ENCODE measurements around the gene ALDH1B1.

The ALDH1B1 gene

DNA sequence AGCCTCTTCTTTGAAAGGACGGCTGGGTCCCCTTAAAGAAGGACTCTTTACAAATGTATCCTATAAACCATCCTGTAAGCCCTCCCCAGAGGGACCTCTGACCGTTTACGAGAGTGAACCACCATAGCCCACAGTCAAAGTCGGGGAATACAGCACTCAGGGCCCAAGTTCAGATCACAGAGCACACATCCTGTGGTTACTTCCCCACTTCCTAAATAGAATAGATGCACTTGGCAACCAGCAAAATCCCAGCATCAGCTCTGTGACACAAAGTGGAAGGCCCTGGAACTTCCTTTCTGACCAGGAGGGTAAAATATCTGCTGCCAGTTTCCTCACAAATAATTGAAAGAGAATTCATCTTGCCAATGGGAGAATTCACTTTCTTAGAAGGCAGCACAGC lies 38.6 kb downstream of the ALDH1B1 start:
- Histone ChIP-seq H3K4me1 (ENCODE audit: control insufficient read depth, insufficient read depth, low read length) (no peaks in the 10 kb centered on the region), H3K27me3 (ENCODE audit: control insufficient read depth in 1 of 2, insufficient read depth in 2 of 2, low read length in 2 of 2) (peaks cover 0 to 2% of the 10 kb centered on the region in 2 donors), H3K4me3 (ENCODE audit: low read length in 2 of 2) (no peak overlapping the region), H3K36me3 (ENCODE audit: control insufficient read depth in 2 of 2, insufficient read depth in 2 of 2, low read length in 2 of 2) (no peaks in the 10 kb centered on the region), H3K9me3 (ENCODE audit: control insufficient read depth in 2 of 2, low read length in 2 of 2) (no peaks in the 10 kb centered on the region), H3K27ac (ENCODE audit: low read length) (no peak overlapping the region), H3K9ac (ENCODE audit: low read length in 2 of 2) (no peak overlapping the region)

DNA sequence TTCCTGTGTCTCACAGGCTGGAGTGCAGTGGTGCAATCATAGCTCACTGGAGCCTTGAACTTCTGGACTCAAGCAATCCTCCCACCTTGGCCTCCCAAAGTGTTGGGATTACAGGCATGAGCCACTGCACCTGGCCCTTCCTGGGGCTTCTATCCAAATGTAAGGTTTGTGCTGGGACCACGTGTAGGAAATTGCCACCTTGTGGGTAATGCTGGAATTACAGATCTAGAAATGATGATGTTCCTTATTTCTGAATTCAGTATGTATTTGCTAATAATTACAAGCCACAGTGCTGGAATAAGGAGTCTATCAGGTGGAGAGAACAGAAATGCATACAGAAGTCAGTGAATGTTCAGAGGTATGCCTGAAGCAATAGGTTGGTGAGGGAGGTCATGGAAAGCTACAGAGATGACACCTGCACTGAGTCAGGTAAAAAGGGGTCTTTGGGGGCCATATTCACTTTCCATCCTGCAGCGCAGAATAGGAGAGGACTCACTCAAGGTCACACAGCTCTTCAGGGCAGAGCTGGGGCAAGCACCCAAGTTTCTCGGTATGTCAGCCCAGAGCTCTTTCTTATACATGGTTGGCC lies 40.5 kb downstream of the ALDH1B1 start:
- Histone ChIP-seq H3K4me3 (ENCODE audit: low read length in 2 of 2) (no peak overlapping the region), H3K36me3 (ENCODE audit: control insufficient read depth in 2 of 2, insufficient read depth in 2 of 2, low read length in 2 of 2) (no peaks in the 10 kb centered on the region), H3K27ac (ENCODE audit: low read length) (no peak overlapping the region), H3K9ac (ENCODE audit: low read length in 2 of 2) (no peak overlapping the region), H3K9me3 (ENCODE audit: control insufficient read depth in 2 of 2, low read length in 2 of 2) (no peaks in the 10 kb centered on the region), H3K27me3 (ENCODE audit: control insufficient read depth in 1 of 2, insufficient read depth in 2 of 2, low read length in 2 of 2) (peaks cover 0 to 2% of the 10 kb centered on the region in 2 donors), H3K4me1 (ENCODE audit: control insufficient read depth, insufficient read depth, low read length) (no peaks in the 10 kb centered on the region)

DNA sequence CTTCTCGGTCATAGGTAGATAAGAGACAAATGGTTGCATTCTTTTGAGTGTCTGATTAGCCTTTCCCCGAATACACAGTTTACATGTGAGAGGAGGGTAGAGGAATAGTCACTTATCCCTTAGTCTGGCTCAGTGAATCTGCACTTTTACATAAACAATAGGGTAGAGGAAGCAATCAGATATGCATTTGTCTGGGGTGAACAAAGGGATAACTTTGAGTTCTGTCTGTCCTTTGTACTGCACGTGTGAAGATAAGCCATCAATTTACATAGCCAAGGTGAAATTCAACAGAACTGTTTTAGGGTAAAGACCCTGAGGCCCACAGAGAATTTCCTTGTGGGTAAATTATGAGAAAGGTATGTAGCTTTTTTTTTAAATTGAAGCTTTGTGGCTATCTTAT lies 41.9 kb downstream of the ALDH1B1 start:
- Histone ChIP-seq H3K4me1 (ENCODE audit: control insufficient read depth, insufficient read depth, low read length) (no peaks in the 10 kb centered on the region), H3K36me3 (ENCODE audit: control insufficient read depth in 2 of 2, insufficient read depth in 2 of 2, low read length in 2 of 2) (no peaks in the 10 kb centered on the region), H3K4me3 (ENCODE audit: low read length in 2 of 2) (no peak overlapping the region), H3K9me3 (ENCODE audit: control insufficient read depth in 2 of 2, low read length in 2 of 2) (no peaks in the 10 kb centered on the region), H3K27me3 (ENCODE audit: control insufficient read depth in 1 of 2, insufficient read depth in 2 of 2, low read length in 2 of 2) (peaks cover 1% of the 10 kb centered on the region in 2 donors), H3K9ac (ENCODE audit: low read length in 2 of 2) (no peak overlapping the region), H3K27ac (ENCODE audit: low read length) (no peak overlapping the region)

DNA sequence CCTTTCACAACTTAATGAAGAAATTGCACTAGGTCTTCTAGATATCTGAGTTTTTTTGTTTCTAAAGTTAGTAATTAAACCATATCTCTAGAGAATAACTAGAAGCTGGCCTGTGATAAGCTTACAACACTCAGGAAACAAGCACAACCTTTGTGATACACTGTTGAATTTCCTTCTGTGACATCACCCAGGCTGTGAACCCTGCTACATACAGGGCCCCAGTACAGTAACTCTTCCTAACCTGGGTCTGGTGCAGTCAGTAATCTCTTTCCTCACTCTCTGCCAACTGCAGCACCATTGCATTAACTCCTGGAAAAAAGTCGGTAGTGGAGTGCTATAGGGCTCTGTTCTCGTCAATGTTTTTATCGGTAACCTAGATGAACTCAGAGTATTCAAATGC lies 42.4 kb downstream of the ALDH1B1 start:
- H3K9me3 ChIP-seq (ENCODE audit: control insufficient read depth in 2 of 2, low read length in 2 of 2), result no peaks in the 10 kb centered on the region
- no peaks in the 10 kb centered on the region for H3K36me3 ChIP-seq (ENCODE audit: control insufficient read depth in 2 of 2, insufficient read depth in 2 of 2, low read length in 2 of 2)
- H3K27ac ChIP-seq (ENCODE audit: low read length), result no peak overlapping the region

DNA sequence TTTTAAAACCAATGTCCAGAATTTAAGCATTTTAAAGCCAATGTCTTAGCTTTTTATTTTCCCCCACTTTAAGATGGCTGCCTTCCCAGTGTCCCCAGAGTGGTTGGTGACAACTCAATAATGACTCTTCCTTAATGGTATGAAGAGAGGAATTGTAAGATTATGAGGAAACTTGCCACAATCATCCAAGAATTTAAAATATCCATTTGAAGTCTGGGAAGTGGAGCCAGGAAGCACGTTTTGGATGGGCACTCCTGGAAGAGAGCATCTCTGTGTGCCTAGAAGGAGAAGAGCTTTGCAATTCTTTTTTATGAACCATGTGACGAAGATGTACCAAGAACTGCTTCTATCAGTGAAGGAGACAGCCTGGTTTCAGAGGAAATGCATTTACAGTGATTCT lies 43.0 kb downstream of the ALDH1B1 start:
- no peak overlapping the region for H3K27ac ChIP-seq (ENCODE audit: low read length)
- no peaks in the 10 kb centered on the region for H3K4me1 ChIP-seq (ENCODE audit: control insufficient read depth, insufficient read depth, low read length)
- no peaks in the 10 kb centered on the region for H3K9me3 ChIP-seq (ENCODE audit: control insufficient read depth in 2 of 2, low read length in 2 of 2)
- no peaks in the 10 kb centered on the region for H3K36me3 ChIP-seq (ENCODE audit: control insufficient read depth in 2 of 2, insufficient read depth in 2 of 2, low read length in 2 of 2)
- no peak overlapping the region for H3K9ac ChIP-seq (ENCODE audit: low read length in 2 of 2)
- H3K27me3 ChIP-seq (ENCODE audit: control insufficient read depth in 1 of 2, insufficient read depth in 2 of 2, low read length in 2 of 2), result peaks cover 0 to 4% of the 10 kb centered on the region in 2 donors
- H3K4me3 ChIP-seq (ENCODE audit: low read length in 2 of 2), result no peak overlapping the region

More for the DNA sequence above, 42.4 kb downstream of the ALDH1B1 start:
- Histone ChIP-seq H3K4me3 (ENCODE audit: low read length in 2 of 2) (no peak overlapping the region), H3K4me1 (ENCODE audit: control insufficient read depth, insufficient read depth, low read length) (no peaks in the 10 kb centered on the region), H3K9ac (ENCODE audit: low read length in 2 of 2) (no peak overlapping the region), H3K27me3 (ENCODE audit: control insufficient read depth in 1 of 2, insufficient read depth in 2 of 2, low read length in 2 of 2) (peaks cover 0 to 4% of the 10 kb centered on the region in 2 donors)

DNA sequence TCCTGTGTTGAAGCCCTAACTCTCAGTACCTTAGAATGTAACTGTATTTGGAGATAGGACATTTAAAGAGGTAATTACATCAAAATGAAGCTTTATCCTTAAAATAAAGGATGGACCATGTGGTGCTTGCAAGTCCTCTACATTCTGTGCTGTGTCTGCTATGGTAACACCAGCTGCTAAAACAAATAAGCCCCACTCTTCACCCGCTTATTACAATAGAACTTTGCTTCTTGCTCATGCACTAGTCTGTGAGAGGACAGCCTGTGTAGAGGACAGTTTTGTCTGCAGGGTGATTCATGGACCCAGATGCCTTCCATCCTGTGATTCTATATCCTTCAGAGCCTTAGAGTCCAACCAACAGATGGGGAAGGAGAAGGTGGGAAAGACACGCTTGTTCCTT lies 44.2 kb downstream of the ALDH1B1 start:
- Histone ChIP-seq H3K4me3 (ENCODE audit: low read length in 2 of 2) (no peak overlapping the region), H3K9ac (ENCODE audit: low read length in 2 of 2) (no peak overlapping the region), H3K27me3 (ENCODE audit: control insufficient read depth in 1 of 2, insufficient read depth in 2 of 2, low read length in 2 of 2) (peaks cover 3 to 4% of the 10 kb centered on the region in 2 donors), H3K36me3 (ENCODE audit: control insufficient read depth in 2 of 2, insufficient read depth in 2 of 2, low read length in 2 of 2) (no peaks in the 10 kb centered on the region), H3K27ac (ENCODE audit: low read length) (no peak overlapping the region), H3K4me1 (ENCODE audit: control insufficient read depth, insufficient read depth, low read length) (no peaks in the 10 kb centered on the region), H3K9me3 (ENCODE audit: control insufficient read depth in 2 of 2, low read length in 2 of 2) (no peaks in the 10 kb centered on the region)

DNA sequence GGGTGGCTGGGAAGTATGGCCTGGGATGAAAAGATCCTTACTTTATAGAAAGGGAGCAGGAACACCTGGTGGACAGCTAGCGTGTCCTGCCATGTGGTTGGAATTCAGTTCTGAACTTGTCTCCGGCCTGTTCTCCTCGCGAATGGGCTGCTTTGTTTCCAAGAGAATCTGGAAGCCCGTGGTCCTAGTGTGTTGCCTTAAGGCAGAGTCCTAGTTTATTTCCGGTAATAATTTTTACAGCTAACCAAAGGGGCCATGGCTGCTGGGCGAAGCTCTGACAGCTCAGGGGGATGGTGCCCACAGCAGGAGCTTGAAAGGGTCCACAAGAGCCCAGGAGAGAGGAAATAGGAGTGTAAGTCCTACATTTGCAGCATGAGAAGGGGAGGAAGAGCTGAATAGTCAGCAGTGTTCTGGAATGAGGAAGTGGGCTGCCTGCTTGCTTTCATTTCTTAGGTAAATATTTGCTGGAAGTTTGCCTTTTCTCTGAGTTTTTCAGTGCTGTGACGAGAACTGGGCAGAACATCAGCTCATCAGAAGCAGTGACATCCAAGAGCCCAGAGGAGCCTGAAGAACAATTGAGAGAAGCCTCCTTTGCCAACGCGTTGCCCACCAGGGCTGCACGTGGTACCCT lies 44.8 kb downstream of the ALDH1B1 start:
- Histone ChIP-seq H3K4me1 (ENCODE audit: control insufficient read depth, insufficient read depth, low read length) (no peaks in the 10 kb centered on the region), H3K27me3 (ENCODE audit: control insufficient read depth in 1 of 2, insufficient read depth in 2 of 2, low read length in 2 of 2) (peaks cover 3 to 4% of the 10 kb centered on the region in 2 donors), H3K27ac (ENCODE audit: low read length) (no peak overlapping the region), H3K4me3 (ENCODE audit: low read length in 2 of 2) (no peak overlapping the region), H3K9ac (ENCODE audit: low read length in 2 of 2) (no peak overlapping the region), H3K9me3 (ENCODE audit: control insufficient read depth in 2 of 2, low read length in 2 of 2) (no peaks in the 10 kb centered on the region), H3K36me3 (ENCODE audit: control insufficient read depth in 2 of 2, insufficient read depth in 2 of 2, low read length in 2 of 2) (no peaks in the 10 kb centered on the region)

DNA sequence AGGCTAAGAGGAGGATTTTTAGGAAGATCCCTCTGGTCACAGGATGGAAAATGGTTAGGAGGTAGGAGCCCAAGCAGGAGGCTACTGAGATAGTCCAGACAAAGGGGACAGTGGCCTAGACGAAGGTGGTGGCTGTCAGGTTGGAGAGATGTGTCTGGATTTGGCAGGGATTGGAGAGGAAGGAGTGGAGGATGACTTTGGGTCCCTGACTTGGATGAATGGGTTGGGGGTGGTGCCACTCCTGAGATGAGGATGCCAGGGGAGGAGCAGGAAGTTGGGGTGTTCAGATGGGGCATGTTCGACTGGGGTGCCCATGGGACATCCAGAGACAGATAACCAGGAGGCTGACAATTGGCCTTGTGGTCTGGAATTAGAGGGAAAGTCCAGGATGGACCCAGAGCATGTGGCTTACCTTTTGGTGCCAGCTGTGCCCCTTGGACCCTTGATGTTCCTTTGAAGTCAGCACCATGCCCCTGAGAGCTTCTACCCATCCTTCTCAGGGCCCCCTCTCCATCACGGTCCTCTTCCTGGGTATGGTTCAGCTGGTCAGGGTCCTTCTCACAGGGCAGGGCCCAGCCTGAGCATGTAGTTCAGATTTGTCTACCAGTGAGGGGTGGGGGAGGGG lies 46.9 kb downstream of the ALDH1B1 start:
- Histone ChIP-seq H3K36me3 (ENCODE audit: control insufficient read depth in 2 of 2, insufficient read depth in 2 of 2, low read length in 2 of 2) (no peaks in the 10 kb centered on the region), H3K27me3 (ENCODE audit: control insufficient read depth in 1 of 2, insufficient read depth in 2 of 2, low read length in 2 of 2) (peaks cover 4 to 6% of the 10 kb centered on the region in 2 donors), H3K9ac (ENCODE audit: low read length in 2 of 2) (no peak overlapping the region), H3K4me1 (ENCODE audit: control insufficient read depth, insufficient read depth, low read length) (no peaks in the 10 kb centered on the region), H3K4me3 (ENCODE audit: low read length in 2 of 2) (no peak overlapping the region), H3K27ac (ENCODE audit: low read length) (no peak overlapping the region), H3K9me3 (ENCODE audit: control insufficient read depth in 2 of 2, low read length in 2 of 2) (no peaks in the 10 kb centered on the region)

DNA sequence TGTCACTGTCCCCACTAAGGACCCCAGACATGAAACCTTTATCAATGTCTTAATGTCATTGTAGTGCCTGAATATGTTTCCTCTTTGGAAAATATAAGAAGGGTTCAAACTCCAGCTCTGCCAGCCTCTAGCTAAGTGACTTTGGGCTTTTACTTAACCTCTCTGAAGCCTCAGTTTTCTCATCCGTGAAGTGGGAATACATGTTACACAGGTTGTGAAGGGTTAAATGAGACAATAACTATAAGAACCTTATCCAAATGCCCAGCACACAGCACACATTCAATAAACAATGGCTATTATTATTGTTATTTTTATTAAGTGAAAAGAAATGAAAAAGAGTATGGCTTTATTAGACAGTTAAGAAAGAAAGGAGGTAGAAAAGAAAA lies 47.4 kb downstream of the ALDH1B1 start:
- no peak overlapping the region for H3K9ac ChIP-seq (ENCODE audit: low read length in 2 of 2)
- no peak overlapping the region for H3K4me3 ChIP-seq (ENCODE audit: low read length in 2 of 2)
- no peak overlapping the region for H3K27ac ChIP-seq (ENCODE audit: low read length)
- no peaks in the 10 kb centered on the region for H3K4me1 ChIP-seq (ENCODE audit: control insufficient read depth, insufficient read depth, low read length)
- no peaks in the 10 kb centered on the region for H3K9me3 ChIP-seq (ENCODE audit: control insufficient read depth in 2 of 2, low read length in 2 of 2)
- H3K36me3 ChIP-seq (ENCODE audit: control insufficient read depth in 2 of 2, insufficient read depth in 2 of 2, low read length in 2 of 2), result no peaks in the 10 kb centered on the region
- H3K27me3 ChIP-seq (ENCODE audit: control insufficient read depth in 1 of 2, insufficient read depth in 2 of 2, low read length in 2 of 2), result peaks cover 4 to 6% of the 10 kb centered on the region in 2 donors

DNA sequence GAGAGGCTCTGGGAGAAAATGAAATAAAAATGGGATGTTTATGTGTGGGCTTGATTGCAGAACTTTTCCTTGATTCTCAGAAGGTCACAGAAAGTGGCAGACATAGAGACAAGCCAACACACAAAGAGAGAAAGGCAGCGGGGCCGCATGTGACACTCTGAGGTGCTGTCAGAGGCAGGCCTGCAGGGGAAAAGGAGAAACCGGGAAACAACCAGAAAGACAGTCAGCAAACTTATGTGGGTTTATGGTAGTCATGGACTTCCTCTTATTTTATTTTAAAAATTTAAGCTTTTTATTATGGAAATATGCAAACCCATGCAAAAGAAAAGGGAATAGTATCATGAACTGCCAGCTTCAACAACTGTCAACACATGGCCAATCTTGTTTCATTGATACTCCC lies 48.0 kb downstream of the ALDH1B1 start:
- no peaks in the 10 kb centered on the region for H3K36me3 ChIP-seq (ENCODE audit: control insufficient read depth in 2 of 2, insufficient read depth in 2 of 2, low read length in 2 of 2)
- H3K27me3 ChIP-seq (ENCODE audit: control insufficient read depth in 1 of 2, insufficient read depth in 2 of 2, low read length in 2 of 2), result peaks cover 4 to 8% of the 10 kb centered on the region in 2 donors
- H3K4me3 ChIP-seq (ENCODE audit: low read length in 2 of 2), result no peak overlapping the region
- no peaks in the 10 kb centered on the region for H3K4me1 ChIP-seq (ENCODE audit: control insufficient read depth, insufficient read depth, low read length)
- H3K9me3 ChIP-seq (ENCODE audit: control insufficient read depth in 2 of 2, low read length in 2 of 2), result no peaks in the 10 kb centered on the region
- no peak overlapping the region for H3K9ac ChIP-seq (ENCODE audit: low read length in 2 of 2)
- no peak overlapping the region for H3K27ac ChIP-seq (ENCODE audit: low read length)
